ENCODE measurements around the gene STX5.

Gene STX5

GRCh38 chr11:62792202-62792575, 39.7 kb downstream of the STX5 start:
- Mint-ChIP-seq H3K4me3 (peak overlapping the region; percentile 91), H3K9me3 (no peaks in the 10 kb centered on the region), H3K36me3 (ENCODE audit: low read depth) (peaks cover 63% of the 10 kb centered on the region), H3K4me1 (ENCODE audit: low read depth) (peaks cover 38% of the 10 kb centered on the region), H3K27me3 (ENCODE audit: low read depth) (no peaks in the 10 kb centered on the region), H3K27ac (peak overlapping the region; percentile 91)
- no peak for DNase-seq (ENCODE audit: low spot score)

- Mint-ChIP-seq H3K4me1 (ENCODE audit: low read depth) (peaks cover 38% of the 10 kb centered on the region), H3K9me3 (no peaks in the 10 kb centered on the region), H3K4me3 (peak within 1 kb of the TSS; percentile 91), H3K36me3 (ENCODE audit: low read depth) (peaks cover 60% of the 10 kb centered on the region), H3K27ac (peak within 1 kb of the TSS; percentile 91), H3K27me3 (ENCODE audit: low read depth) (no peaks in the 10 kb centered on the region)
- peak; percentile 89 for DNase-seq (ENCODE audit: low spot score)
Observed at GRCh38 chr11:62791501-62792201, 40.2 kb downstream of the STX5 start, which contains the start of gene TMEM223. Gene TMEM223 (minus strand): TSS chr11:62792006. CDS start chr11:62791994, 12 bp downstream.

DNA sequence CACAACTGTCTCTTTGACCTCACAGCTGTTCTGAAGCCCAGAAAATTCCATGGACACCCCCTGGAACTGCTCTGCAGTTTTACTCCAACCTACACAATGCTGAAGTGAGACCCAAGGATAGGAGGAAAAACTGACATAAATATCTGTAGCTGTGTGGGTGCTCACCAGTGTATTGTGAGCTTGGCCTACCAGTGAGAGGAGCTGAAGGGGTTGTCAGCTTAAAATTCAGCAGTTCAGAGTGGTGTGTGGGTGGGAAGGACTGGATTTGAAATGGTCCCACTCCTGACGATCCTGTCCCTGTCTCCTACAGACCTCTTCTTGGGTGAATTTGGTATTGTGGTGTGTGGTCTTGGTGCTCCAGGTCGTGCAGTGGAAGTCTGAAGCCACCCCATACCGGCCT, 42.3 kb downstream of the STX5 start:
- DNase-seq (ENCODE audit: low spot score) = no peak
- H3K9me3 Mint-ChIP-seq = no peaks in the 10 kb centered on the region
- peak overlapping the region; percentile 91 for H3K27ac Mint-ChIP-seq
- no peaks in the 10 kb centered on the region for H3K27me3 Mint-ChIP-seq (ENCODE audit: low read depth)
- peak overlapping the region; percentile 94 for H3K4me3 Mint-ChIP-seq
- H3K4me1 Mint-ChIP-seq (ENCODE audit: low read depth) = peaks cover 43% of the 10 kb centered on the region
- peaks cover 46% of the 10 kb centered on the region for H3K36me3 Mint-ChIP-seq (ENCODE audit: low read depth)

DNA sequence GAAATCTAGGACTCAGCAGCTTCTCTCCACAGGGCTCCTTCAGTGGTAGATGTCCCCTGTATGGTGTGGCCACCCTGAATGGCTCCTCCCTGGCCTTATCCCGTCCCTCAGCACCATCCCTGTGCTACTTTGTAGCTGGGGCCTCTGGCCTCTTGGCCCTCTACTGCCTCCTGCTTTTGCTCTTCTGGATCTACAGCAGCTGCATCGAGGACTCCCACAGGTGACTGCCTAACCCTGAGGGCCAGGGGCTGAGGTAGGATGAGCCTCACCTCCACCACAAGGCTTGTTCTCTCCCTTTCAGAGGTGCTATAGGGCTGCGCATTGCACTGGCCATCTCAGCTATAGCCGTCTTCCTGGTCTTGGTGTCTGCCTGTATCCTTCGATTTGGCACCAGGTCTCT, 42.9 kb downstream of the STX5 start:
- peaks cover 40% of the 10 kb centered on the region for H3K36me3 Mint-ChIP-seq (ENCODE audit: low read depth)
- H3K27ac Mint-ChIP-seq = peak overlapping the region; percentile 74
- H3K27me3 Mint-ChIP-seq (ENCODE audit: low read depth) = no peaks in the 10 kb centered on the region
- H3K4me1 Mint-ChIP-seq (ENCODE audit: low read depth) = peaks cover 43% of the 10 kb centered on the region
- DNase-seq (ENCODE audit: low spot score) = no peak
- peak overlapping the region; percentile 94 for H3K4me3 Mint-ChIP-seq
- H3K9me3 Mint-ChIP-seq = no peaks in the 10 kb centered on the region

- peak; percentile 98 for DNase-seq (ENCODE audit: low spot score)
- Mint-ChIP-seq H3K9me3 (no peaks in the 10 kb centered on the region), H3K36me3 (ENCODE audit: low read depth) (peaks cover 32% of the 10 kb centered on the region), H3K4me3 (peak within 1 kb of the TSS; percentile 94), H3K4me1 (ENCODE audit: low read depth) (peaks cover 38% of the 10 kb centered on the region), H3K27me3 (ENCODE audit: low read depth) (no peaks in the 10 kb centered on the region), H3K27ac (peak within 1 kb of the TSS; percentile 95)
Observed at GRCh38 chr11:62787005-62787759, 44.7 kb downstream of the STX5 start, which contains the start of gene TMEM179B. Gene TMEM179B (plus strand): TSS chr11:62787402. CDS start chr11:62787432, 30 bp downstream.

DNA sequence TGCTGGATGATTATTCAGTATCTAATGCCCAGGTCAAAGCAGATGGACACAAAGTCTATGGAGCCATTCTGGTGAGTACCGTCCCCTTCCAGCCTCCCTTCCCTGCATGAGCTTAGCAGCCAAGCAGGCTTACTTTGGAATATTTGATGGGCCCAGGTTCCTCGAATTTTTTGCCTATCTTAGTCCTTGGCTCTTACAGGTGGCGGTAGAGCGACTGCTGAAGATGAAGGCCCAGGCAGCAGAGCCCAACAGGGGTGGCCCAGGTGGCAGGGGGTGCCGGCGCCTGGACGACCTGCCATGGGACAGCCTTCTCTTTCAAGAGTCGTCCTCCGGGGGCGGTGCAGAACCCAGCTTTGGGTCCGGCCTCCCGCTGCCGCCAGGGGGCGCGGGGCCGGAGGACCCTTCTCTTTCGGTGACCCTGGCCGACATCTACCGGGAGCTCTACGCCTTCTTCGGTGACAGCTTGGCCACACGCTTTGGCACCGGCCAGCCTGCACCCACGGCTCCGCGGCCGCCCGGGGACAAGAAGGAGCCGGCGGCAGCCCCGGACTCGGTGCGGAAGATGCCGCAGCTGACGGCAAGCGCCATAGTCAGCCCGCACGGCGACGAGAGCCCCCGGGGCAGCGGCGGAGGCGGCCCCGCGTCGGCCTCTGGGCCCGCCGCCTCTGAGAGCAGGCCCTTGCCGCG, 45.4 kb downstream of the STX5 start:
- Mint-ChIP-seq H3K4me3 (peak overlapping the region; percentile 90), H3K27ac (peak overlapping the region; percentile 83), H3K27me3 (ENCODE audit: low read depth) (no peaks in the 10 kb centered on the region), H3K9me3 (no peaks in the 10 kb centered on the region), H3K36me3 (ENCODE audit: low read depth) (peaks cover 27% of the 10 kb centered on the region), H3K4me1 (ENCODE audit: low read depth) (peaks cover 34% of the 10 kb centered on the region)
- peak; percentile 87 for DNase-seq (ENCODE audit: low spot score)

- Mint-ChIP-seq H3K27ac (no peak overlapping the region), H3K36me3 (ENCODE audit: low read depth) (peaks cover 18% of the 10 kb centered on the region), H3K9me3 (no peaks in the 10 kb centered on the region)
Observed at GRCh38 chr11:62782753-62783152, 49.1 kb downstream of the STX5 start.

DNA sequence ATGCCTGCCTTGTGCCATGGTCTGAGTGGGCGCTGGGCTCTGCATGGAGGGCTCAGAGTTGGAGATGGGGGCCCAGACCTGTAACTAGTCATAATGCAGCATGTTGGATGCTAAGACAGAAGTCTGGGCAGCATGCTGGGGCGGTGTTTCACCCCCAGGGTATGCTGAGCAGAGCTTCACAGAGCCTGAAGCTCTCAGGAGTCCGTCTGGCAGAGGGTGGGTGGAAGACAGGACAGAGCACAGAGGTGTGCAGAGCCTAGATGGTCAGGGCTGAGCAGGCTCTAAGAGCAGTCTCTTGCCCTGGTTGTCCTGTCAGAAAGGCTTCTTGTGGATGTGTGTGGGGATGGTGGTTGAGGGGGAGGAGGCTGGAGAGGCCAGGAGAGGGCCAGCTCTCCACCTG, 53.4 kb downstream of the STX5 start:
- H3K27me3 Mint-ChIP-seq (ENCODE audit: low read depth) = no peaks in the 10 kb centered on the region
- H3K9me3 Mint-ChIP-seq = no peaks in the 10 kb centered on the region
- peaks cover 11% of the 10 kb centered on the region for H3K4me1 Mint-ChIP-seq (ENCODE audit: low read depth)
- peaks cover 22% of the 10 kb centered on the region for H3K36me3 Mint-ChIP-seq (ENCODE audit: low read depth)
- no peak for DNase-seq (ENCODE audit: low spot score)
- no peak overlapping the region for H3K4me3 Mint-ChIP-seq
- H3K27ac Mint-ChIP-seq = peak overlapping the region; percentile 41

More at GRCh38 chr11:62782753-62783152, 49.1 kb downstream of the STX5 start:
- peaks cover 14% of the 10 kb centered on the region for H3K4me1 Mint-ChIP-seq (ENCODE audit: low read depth)
- H3K27me3 Mint-ChIP-seq (ENCODE audit: low read depth) = no peaks in the 10 kb centered on the region
- no peak overlapping the region for H3K4me3 Mint-ChIP-seq
- no peak for DNase-seq (ENCODE audit: low spot score)

DNA sequence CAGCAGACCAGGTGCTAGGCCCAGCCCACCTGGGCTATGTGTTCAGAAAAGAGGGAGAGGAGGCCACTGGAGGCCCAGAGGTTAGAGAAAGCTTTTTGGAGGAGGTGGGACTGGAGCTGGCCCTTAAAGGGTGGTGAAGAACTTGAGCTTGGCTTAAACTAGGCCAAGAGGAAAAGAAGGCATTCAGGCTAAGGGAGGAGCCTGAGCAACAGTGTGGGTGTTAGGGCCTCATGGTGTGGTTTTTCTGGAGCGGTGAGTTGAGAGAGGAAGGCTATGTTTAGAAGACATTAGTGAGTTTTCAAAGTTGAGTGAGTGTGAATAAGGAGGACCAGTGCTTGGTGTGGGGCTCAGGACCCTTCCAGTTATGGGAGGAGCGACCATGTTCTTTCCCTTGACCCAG, 54.5 kb downstream of the STX5 start:
- no peaks in the 10 kb centered on the region for H3K27me3 Mint-ChIP-seq (ENCODE audit: low read depth)
- DNase-seq (ENCODE audit: low spot score) = no peak
- no peak overlapping the region for H3K4me3 Mint-ChIP-seq
- H3K36me3 Mint-ChIP-seq (ENCODE audit: low read depth) = peaks cover 22% of the 10 kb centered on the region
- H3K27ac Mint-ChIP-seq = peak overlapping the region; percentile 46
- H3K4me1 Mint-ChIP-seq (ENCODE audit: low read depth) = peaks cover 11% of the 10 kb centered on the region
- no peaks in the 10 kb centered on the region for H3K9me3 Mint-ChIP-seq

DNA sequence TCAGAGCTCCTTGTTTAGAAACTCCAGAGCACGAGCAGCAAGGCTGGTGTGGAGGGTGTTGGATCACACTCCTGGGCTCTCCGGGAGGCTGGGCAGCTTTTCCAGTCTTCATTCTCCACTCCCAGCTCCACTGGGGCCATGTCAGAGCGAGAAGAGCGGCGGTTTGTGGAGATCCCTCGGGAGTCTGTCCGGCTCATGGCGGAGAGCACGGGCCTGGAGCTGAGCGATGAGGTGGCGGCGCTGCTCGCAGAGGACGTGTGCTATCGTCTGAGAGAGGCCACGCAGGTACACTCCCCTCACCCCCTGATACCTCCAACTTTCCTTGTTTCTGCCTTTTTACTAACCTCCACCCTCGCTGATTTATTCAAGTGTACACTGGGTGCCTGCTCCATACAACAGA, 56.2 kb downstream of the STX5 start:
- Mint-ChIP-seq H3K9me3 (no peaks in the 10 kb centered on the region), H3K27ac (no peak overlapping the region)

DNA sequence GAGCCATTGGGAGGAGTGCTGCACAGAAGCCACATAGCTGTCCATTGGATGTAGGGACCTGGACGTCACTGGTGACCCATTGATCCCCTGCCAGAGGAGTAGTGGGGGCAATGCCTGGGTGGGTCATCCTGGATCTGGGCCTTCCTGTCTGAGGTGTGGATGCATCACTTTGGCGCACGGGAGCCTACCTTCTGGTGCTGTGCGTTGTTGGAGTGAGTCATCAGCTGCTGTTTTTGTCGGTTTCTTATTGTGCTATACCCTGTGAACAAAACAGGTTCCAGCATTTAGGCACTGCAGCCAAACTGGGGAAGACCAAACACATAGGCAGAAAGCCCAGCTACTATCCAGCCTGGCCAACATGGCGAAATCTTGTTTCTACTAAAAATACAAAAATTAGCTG, 57.4 kb downstream of the STX5 start:
- no peaks in the 10 kb centered on the region for H3K27me3 Mint-ChIP-seq (ENCODE audit: low read depth)
- no peak overlapping the region for H3K27ac Mint-ChIP-seq
- H3K9me3 Mint-ChIP-seq = no peaks in the 10 kb centered on the region
- H3K4me3 Mint-ChIP-seq = no peak overlapping the region
- H3K36me3 Mint-ChIP-seq (ENCODE audit: low read depth) = peaks cover 26% of the 10 kb centered on the region
- DNase-seq (ENCODE audit: low spot score) = no peak
- H3K4me1 Mint-ChIP-seq (ENCODE audit: low read depth) = peaks cover 30% of the 10 kb centered on the region

More for the DNA sequence above, 56.2 kb downstream of the STX5 start:
- no peak for DNase-seq (ENCODE audit: low spot score)
- H3K4me3 Mint-ChIP-seq = no peak overlapping the region
- H3K36me3 Mint-ChIP-seq (ENCODE audit: low read depth) = peaks cover 22% of the 10 kb centered on the region
- H3K4me1 Mint-ChIP-seq (ENCODE audit: low read depth) = peaks cover 19% of the 10 kb centered on the region
- no peaks in the 10 kb centered on the region for H3K27me3 Mint-ChIP-seq (ENCODE audit: low read depth)

DNA sequence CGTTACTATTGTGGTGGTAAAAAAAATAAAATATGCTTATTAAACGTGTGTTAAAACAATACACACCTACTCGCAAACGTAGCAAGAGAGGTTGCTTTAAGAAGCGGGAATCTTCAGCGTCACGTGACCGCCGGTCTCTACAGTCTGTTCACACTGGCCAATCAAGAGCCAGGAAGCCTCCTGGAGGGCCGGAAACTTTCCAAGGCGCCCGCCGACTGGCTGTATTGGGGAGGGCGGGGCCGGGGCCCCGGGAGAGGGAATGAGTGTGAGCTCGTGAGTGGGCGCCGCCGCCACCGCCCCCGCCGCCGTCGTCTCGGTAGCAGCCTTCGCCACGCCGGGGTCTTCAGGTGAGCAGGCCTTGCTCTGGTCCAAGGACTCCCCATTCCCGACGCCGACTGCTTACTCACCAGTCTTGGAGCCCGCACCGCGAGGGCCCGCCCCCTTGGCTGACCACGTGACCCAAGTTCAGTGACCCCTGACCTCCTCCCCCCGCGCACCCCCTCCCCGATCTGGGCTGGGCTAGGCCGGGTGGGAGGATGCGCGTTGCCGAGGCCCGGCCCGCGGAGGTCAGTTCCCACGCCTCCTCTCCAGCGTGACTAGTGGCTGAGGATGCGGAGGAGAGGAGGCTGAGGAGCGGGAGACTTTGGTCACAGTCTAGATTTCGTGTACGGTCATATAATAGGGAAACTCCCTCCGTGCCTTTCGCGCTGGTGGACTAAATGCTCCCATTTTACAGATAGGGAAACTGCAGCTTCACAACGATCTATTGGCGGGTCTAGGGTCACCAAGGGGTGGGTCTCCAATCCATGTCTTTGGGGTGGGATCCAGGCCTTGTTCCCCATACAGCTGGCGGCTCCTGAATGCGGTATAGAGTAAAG, 60.5 kb downstream of the STX5 start, which contains the start of gene TAF6L:
Gene TAF6L, plus strand, starts transcription at position 253 of the 878 bp plus-strand sequence. CDS start 4,388 bp downstream, outside the sequence.
- Mint-ChIP-seq H3K9me3 (no peaks in the 10 kb centered on the region), H3K36me3 (ENCODE audit: low read depth) (peaks cover 15% of the 10 kb centered on the region), H3K4me1 (ENCODE audit: low read depth) (peaks cover 22% of the 10 kb centered on the region), H3K27ac (peak within 1 kb of the TSS; percentile 94), H3K27me3 (ENCODE audit: low read depth) (no peaks in the 10 kb centered on the region), H3K4me3 (peak within 1 kb of the TSS; percentile 92)
- DNase-seq (ENCODE audit: low spot score) = peak; percentile 96

- peaks cover 12% of the 10 kb centered on the region for H3K36me3 Mint-ChIP-seq (ENCODE audit: low read depth)
- peak overlapping the region; percentile 94 for H3K27ac Mint-ChIP-seq
- no peak for DNase-seq (ENCODE audit: low spot score)
Observed at GRCh38 chr11:62770778-62771143, 61.1 kb downstream of the STX5 start.

More at GRCh38 chr11:62770778-62771143, 61.1 kb downstream of the STX5 start:
- Mint-ChIP-seq H3K4me3 (peak overlapping the region; percentile 92), H3K27me3 (ENCODE audit: low read depth) (no peaks in the 10 kb centered on the region), H3K4me1 (ENCODE audit: low read depth) (peaks cover 22% of the 10 kb centered on the region), H3K9me3 (no peaks in the 10 kb centered on the region)
